Measurements from ENCODE around the gene HMGB4.

The HMGB4 gene, protein sequence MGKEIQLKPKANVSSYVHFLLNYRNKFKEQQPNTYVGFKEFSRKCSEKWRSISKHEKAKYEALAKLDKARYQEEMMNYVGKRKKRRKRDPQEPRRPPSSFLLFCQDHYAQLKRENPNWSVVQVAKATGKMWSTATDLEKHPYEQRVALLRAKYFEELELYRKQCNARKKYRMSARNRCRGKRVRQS

DNA sequence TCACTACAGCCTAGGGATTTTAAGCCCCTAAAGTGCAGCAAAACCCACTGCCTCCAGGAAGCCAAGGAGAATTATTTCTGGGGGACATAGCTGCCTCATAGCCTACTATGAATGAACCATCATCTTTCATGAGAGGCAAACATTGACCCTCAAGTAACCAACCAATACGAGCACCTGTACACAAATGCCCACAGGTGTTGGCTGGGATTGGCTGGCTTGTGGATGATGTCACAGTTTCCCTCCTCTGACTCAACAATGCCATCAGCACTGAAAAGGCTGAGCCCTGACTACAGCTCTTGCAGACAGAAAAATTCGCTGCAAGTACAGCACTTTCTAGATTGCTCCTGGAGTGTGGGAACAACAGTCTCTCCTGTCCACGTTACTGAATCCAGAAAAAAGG lies at the start of gene HMGB4:
Gene HMGB4 (plus strand): TSS at position 301 of the 400 bp plus-strand sequence. CDS start 113 bp downstream, outside the sequence.
- no peak for DNase-seq (ENCODE audit: low read depth)
- no peak within 1 kb of the TSS for H3K4me3 ChIP-seq (ENCODE audit: low read depth, low read length)
- TF ChIP-seq CTCF (IDR thresholded peaks at IDR 0.05; ENCODE audit: control insufficient read depth, extremely low read depth, insufficient read depth): no peak

GRCh38 chr1:33814166-33814565 lies 49.7 kb upstream of the HMGB4 start:
- TF ChIP-seq CTCF (IDR thresholded peaks at IDR 0.05; ENCODE audit: control insufficient read depth, extremely low read depth, insufficient read depth): no peak
- no peak for DNase-seq (ENCODE audit: low read depth)
- no peak overlapping the region for H3K4me3 ChIP-seq (ENCODE audit: low read depth, low read length)

- no peak for TF ChIP-seq CTCF (IDR thresholded peaks at IDR 0.05; ENCODE audit: control insufficient read depth, extremely low read depth, insufficient read depth)
- DNase-seq (ENCODE audit: low read depth): no peak
- no peak overlapping the region for H3K4me3 ChIP-seq (ENCODE audit: low read depth, low read length)
Observed at GRCh38 chr1:33815061-33815460, 48.8 kb upstream of the HMGB4 start.

DNA sequence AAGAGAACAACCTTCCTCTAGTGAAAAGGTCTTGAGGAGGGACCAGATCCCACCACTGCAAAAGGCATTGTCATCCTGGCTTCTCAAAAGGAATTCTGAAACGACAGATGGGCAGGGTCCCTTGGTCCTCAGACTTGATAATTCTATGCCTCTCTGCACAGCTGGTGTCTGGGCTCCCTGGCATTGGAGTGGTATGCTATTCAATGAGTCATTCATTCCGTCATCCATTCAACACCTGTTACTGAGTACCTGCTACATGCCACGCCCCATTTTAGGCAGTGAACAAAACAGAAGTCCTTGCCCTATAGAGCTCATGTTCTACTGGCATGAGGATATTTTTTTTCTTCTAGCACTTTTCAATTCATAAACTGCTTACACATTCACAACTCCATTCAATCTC lies 45.8 kb upstream of the HMGB4 start:
- no peak for TF ChIP-seq CTCF (IDR thresholded peaks at IDR 0.05; ENCODE audit: control insufficient read depth, extremely low read depth, insufficient read depth)
- no peak for DNase-seq (ENCODE audit: low read depth)
- H3K4me3 ChIP-seq (ENCODE audit: low read depth, low read length): no peak overlapping the region

DNA sequence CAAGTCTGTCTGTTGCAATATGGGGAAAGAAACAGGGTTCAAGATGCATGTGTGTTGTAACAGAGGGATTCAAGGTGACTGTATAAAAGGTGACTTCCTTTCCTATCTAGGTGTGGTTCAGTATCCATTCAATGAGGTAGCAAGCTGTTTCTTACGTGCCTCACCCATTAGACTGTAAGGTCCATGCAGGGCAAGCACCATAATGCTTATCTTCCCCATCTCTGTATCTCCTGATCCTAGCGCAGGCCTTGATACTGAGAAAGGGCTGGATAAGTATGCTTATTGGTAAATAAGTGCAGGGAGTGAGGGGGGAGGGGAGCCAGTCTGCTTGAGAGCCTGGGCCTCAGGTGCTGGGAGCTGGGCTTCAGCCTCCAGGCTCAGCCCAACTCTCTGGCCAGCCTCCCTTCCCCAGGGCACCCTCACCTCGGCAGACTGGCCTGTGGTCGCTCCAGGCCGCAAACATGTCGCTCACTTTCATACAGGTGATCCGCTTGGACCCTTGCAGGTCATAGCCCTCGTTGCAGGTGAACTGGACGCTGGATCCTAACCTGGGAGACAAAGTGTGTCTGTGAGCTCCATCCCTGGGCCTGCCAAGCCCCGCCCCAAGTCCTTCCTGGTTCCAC lies 44.5 kb upstream of the HMGB4 start:
- H3K4me3 ChIP-seq (ENCODE audit: low read depth, low read length): no peak overlapping the region
- no peak for DNase-seq (ENCODE audit: low read depth)
- no peak for TF ChIP-seq CTCF (IDR thresholded peaks at IDR 0.05; ENCODE audit: control insufficient read depth, extremely low read depth, insufficient read depth)

GRCh38 chr1:33819913-33820311 lies 44.0 kb upstream of the HMGB4 start:
- TF ChIP-seq CTCF (IDR thresholded peaks at IDR 0.05; ENCODE audit: control insufficient read depth, extremely low read depth, insufficient read depth): no peak
- H3K4me3 ChIP-seq (ENCODE audit: low read depth, low read length): no peak overlapping the region
- DNase-seq (ENCODE audit: low read depth): no peak

DNA sequence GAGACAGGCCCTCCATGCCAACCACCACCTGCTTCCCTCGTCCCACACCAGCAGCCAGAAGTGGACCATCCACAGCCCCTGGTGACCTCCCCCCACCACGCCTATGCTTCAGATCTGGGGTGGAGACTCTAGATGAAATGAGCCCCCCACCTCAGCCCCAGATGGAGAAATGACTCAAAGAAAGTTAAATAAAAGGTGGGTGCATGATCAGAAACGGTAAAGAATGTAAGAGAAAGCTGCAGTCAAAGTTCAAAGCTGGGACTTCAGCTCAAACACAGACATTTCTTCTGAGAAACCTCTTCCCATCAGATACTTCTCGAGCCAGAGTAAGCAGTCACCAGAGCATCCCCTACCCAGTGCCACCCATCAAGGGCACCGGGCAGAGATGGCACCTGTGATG lies 43.1 kb upstream of the HMGB4 start:
- DNase-seq (ENCODE audit: low read depth): no peak
- no peak for TF ChIP-seq CTCF (IDR thresholded peaks at IDR 0.05; ENCODE audit: control insufficient read depth, extremely low read depth, insufficient read depth)

More for the DNA sequence above, 43.1 kb upstream of the HMGB4 start:
- H3K4me3 ChIP-seq (ENCODE audit: low read depth, low read length): no peak overlapping the region
